Measurements from ENCODE around the gene CLSTN1. TPM values are rescaled to one million over a fixed set of nuclear protein-coding genes. Genes with fewer than 3 reads are reported as not detected.

The CLSTN1 gene
- total and polyA plus RNA-seq, 2 of the 13 experiments (the other 11 are each of a cell fraction or from before 2014, with no cell fraction given), result 19.7 to 29.8 TPM

DNA sequence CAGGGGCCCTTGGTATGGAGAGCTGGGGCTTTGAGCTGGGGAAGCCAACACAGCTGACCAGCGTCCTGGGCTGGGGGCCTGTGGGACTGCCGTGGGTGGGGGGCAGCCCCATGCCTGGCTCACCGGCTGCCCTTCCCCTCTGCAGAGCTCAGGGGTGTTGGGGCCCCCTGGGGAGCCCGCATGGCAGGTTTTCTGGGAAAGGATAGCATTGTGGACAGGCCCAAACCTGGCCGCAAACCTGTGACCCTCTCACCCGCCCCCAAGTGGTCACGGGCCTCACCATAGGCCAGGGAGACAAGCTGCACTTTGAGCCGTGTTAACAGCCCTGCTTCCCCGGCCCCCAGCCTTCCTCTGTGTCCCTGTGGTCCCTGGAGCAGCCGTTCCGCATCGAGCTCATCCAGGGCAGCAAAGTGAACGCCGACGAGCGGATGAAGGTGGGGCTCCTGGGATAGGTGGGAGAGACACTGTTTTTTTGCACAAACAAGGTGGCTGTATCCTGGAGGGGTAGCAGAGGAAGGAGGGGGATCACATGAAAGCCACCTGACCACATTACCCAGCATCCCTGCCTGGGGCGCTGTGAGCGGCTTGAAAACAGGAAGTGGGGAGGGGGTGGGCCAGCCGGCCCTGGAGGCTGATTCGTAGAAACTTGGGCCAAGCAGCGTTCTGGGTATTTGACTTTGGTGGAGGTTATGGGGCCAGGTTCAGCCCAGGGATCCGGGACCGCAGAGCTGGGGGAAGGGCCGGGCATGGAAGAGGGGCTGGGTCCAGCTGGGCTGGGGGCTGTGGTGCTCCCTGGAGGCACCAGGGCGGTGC is 106.4 kb downstream of the CLSTN1 start (continued):
- TF ChIP-seq NPAS2 (CRISPR knock-in tag; IDR thresholded peaks at IDR 0.05; ENCODE audit: borderline replicate concordance) (no peak), ZNF224 (CRISPR knock-in tag; IDR thresholded peaks at IDR 0.05) (no peak; the same call in 1 of the 2 replicates), ZMYM4 (CRISPR knock-in tag; IDR thresholded peaks at IDR 0.05) (peak; percentile 76), ZNF691 (CRISPR knock-in tag; IDR thresholded peaks at IDR 0.05; ENCODE audit: borderline replicate concordance, low read depth) (peak; percentile 92; the same call in 1 of the 2 replicates), POLR2AphosphoS2 (IDR thresholded peaks at IDR 0.05; ENCODE audit: low read depth, low read length) (no peak), ZBTB7A (CRISPR knock-in tag; IDR thresholded peaks at IDR 0.05) (peak; percentile 64), SYNCRIP (IDR thresholded peaks at IDR 0.05; ENCODE audit: insufficient read depth, low read depth, low read length) (no peak), NONO (IDR thresholded peaks at IDR 0.05) (no peak), NONO (CRISPR knock-in tag; conservative IDR thresholded peaks at IDR 0.05) (no peak; the same call in 1 of the 2 replicates), SMC3 (IDR thresholded peaks at IDR 0.05; ENCODE audit: low read length) (0 out of 2 replicates have a peak, but pooled peaks have one; percentile 1), ZNF883 (CRISPR knock-in tag; IDR thresholded peaks at IDR 0.05; ENCODE audit: not compliant biosample characterization) (peak; percentile 75), ZNF800 (CRISPR knock-in tag; IDR thresholded peaks at IDR 0.05) (0 out of 2 replicates have a peak, but pooled peaks have one; percentile 53), ZNF724P (CRISPR knock-in tag; IDR thresholded peaks at IDR 0.05; ENCODE audit: borderline replicate concordance) (peak; percentile 13; the same call in 1 of the 2 replicates), KLF11 (CRISPR knock-in tag; IDR thresholded peaks at IDR 0.05) (peak; percentile 51; the same call in 1 of the 2 replicates), KLF13 (CRISPR knock-in tag; IDR thresholded peaks at IDR 0.05) (no peak), PHB2 (IDR thresholded peaks at IDR 0.05; ENCODE audit: partially characterized antibody) (no peak), ZNF775 (CRISPR knock-in tag; IDR thresholded peaks at IDR 0.05; ENCODE audit: borderline replicate concordance) (peak; percentile 75; the same call in 1 of the 2 replicates)
- TF ChIP-seq, protein P1, sequence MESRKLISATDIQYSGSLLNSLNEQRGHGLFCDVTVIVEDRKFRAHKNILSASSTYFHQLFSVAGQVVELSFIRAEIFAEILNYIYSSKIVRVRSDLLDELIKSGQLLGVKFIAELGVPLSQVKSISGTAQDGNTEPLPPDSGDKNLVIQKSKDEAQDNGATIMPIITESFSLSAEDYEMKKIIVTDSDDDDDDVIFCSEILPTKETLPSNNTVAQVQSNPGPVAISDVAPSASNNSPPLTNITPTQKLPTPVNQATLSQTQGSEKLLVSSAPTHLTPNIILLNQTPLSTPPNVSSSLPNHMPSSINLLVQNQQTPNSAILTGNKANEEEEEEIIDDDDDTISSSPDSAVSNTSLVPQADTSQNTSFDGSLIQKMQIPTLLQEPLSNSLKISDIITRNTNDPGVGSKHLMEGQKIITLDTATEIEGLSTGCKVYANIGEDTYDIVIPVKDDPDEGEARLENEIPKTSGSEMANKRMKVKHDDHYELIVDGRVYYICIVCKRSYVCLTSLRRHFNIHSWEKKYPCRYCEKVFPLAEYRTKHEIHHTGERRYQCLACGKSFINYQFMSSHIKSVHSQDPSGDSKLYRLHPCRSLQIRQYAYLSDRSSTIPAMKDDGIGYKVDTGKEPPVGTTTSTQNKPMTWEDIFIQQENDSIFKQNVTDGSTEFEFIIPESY (CRISPR knock-in tag; IDR thresholded peaks at IDR 0.05), result 0 out of 2 replicates have a peak, but pooled peaks have one; percentile 5
- TF ChIP-seq, protein P2, sequence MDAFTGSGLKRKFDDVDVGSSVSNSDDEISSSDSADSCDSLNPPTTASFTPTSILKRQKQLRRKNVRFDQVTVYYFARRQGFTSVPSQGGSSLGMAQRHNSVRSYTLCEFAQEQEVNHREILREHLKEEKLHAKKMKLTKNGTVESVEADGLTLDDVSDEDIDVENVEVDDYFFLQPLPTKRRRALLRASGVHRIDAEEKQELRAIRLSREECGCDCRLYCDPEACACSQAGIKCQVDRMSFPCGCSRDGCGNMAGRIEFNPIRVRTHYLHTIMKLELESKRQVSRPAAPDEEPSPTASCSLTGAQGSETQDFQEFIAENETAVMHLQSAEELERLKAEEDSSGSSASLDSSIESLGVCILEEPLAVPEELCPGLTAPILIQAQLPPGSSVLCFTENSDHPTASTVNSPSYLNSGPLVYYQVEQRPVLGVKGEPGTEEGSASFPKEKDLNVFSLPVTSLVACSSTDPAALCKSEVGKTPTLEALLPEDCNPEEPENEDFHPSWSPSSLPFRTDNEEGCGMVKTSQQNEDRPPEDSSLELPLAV (CRISPR knock-in tag; conservative IDR thresholded peaks at IDR 0.05; ENCODE audit: low read depth), result no peak
- TF ChIP-seq, protein P3, sequence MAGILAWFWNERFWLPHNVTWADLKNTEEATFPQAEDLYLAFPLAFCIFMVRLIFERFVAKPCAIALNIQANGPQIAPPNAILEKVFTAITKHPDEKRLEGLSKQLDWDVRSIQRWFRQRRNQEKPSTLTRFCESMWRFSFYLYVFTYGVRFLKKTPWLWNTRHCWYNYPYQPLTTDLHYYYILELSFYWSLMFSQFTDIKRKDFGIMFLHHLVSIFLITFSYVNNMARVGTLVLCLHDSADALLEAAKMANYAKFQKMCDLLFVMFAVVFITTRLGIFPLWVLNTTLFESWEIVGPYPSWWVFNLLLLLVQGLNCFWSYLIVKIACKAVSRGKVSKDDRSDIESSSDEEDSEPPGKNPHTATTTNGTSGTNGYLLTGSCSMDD (CRISPR knock-in tag; IDR thresholded peaks at IDR 0.05), result no peak

All from HepG2 (cell line).